Raji (cell line): Measurements from ENCODE around the gene MGAT5.

Experiments
- POLR2A ChIP-seq: IDR thresholded peaks from 2 replicates; pipeline ENCODE4 v1.6.1; 2011; ENCODE audit warnings: low read depth, low read length, control low read depth; ENCODE audit not compliant: insufficient read depth

MGAT5 gene

GRCh38 chr2:134421556-134422328 lies 167.9 kb downstream of the MGAT5 start:
- no peak for TF ChIP-seq POLR2A

GRCh38 chr2:134425724-134426496 lies 172.0 kb downstream of the MGAT5 start:
- no peak for TF ChIP-seq POLR2A

GRCh38 chr2:134426721-134427120 lies 172.8 kb downstream of the MGAT5 start:
- no peak for TF ChIP-seq POLR2A

DNA sequence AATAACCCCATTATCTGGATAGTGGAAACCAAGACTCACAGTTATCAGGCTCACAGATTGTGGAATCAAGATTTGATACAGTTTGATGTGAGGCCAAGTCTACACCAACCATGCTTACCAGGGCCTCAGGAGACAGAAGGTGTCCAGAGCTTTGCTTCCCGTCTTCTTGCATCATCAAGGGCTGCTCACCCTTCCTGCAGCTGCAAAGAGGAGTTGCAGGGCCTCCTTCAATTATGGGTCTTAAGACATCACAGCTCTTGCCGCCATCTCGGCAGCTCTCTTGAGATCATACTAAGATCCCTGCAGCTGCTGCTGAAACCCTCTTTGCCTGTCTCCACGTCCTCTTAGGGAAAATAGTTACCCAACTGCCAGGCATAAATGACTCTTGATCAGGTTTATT lies 176.0 kb downstream of the MGAT5 start:
- no peak for TF ChIP-seq POLR2A

- TF ChIP-seq POLR2A, result no peak
Measured at GRCh38 chr2:134431838-134432434, 178.1 kb downstream of the MGAT5 start.

DNA sequence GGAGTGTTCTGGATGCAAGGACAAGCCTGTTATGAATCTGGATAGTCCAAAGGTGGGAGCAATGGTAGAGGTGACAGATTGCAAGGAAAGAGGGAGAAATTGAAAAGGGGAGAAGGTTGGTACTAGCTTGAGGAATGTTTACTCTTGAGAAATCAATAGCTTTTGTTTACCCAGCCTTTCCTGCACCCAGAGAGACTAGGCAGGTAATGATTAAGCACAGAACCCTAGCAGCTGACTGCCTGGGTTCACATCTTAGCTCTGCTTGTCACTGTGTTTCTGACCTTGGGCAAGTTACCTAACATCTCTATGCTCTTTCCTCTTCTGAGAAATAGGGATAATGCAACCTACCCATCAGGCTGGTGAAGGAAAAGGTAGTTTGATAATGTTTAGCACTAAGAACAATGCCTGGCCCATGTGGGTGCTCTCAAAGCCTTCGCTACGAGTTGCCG lies 178.6 kb downstream of the MGAT5 start:
- no peak for TF ChIP-seq POLR2A

DNA sequence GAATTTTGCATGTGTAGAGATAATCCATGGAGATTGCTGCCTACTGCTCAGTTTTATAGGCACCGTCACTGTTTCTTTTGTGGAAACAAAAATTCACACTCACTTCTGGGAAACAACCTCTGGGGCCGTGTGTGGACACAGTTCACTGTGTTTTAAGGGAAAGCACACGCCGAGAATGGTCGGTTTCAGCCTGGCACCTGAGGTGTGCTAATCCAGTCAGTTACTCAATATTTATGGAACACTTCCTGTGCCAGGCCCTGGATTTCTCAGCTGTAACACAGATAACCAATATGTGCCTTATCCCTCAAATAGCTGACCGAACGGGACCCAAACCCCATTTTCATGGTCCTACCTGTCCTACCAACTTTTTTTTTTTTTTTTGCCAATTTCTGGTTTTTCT lies 179.6 kb downstream of the MGAT5 start:
- no peak for TF ChIP-seq POLR2A

- no peak for TF ChIP-seq POLR2A
Measured at GRCh38 chr2:134433979-134434378, 180.1 kb downstream of the MGAT5 start.

GRCh38 chr2:134435505-134435904 lies 181.6 kb downstream of the MGAT5 start:
- TF ChIP-seq POLR2A, result no peak

DNA sequence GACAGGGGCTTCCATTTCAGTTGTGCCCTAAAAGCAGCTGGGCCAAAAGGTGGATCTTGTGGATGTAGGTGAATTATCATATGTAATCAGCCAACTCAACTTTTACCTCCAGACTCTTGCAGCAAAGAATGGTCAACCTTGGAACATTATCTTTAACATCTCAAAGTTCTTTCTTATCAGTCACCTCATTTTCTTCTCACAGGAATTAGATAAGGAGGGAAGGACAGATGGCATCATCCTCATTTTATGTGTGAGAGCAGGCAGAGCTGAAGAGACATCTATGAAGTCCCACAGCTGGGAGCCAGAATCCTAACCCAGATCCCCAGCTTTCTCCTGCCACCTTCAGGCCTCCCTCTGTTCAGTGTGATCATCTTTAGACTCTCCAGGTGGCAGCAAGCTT lies 182.1 kb downstream of the MGAT5 start:
- no peak for TF ChIP-seq POLR2A

DNA sequence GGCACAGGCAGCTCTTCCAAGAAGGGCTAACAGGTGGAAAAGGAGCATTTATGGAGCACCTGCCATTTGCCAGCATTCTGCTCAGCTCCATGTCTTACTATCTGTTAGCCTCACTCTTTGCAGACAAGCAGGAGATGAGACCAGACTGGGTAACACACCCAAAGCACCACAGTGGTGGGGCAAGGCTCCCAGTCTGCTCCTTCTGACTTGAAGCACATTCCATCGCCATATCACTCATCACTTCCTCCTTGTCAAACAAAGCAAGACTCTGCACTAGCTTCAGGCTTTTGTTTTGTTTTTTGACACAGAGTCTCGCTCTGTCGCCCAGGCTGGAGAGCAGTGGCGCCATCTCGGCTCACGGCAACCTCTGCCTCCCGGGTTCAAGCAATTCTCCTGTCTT lies 182.8 kb downstream of the MGAT5 start:
- no peak for TF ChIP-seq POLR2A

GRCh38 chr2:134438371-134438770 lies 184.5 kb downstream of the MGAT5 start:
- TF ChIP-seq POLR2A, result no peak

- TF ChIP-seq POLR2A, result no peak
Measured at GRCh38 chr2:134440336-134440909, 186.6 kb downstream of the MGAT5 start.

DNA sequence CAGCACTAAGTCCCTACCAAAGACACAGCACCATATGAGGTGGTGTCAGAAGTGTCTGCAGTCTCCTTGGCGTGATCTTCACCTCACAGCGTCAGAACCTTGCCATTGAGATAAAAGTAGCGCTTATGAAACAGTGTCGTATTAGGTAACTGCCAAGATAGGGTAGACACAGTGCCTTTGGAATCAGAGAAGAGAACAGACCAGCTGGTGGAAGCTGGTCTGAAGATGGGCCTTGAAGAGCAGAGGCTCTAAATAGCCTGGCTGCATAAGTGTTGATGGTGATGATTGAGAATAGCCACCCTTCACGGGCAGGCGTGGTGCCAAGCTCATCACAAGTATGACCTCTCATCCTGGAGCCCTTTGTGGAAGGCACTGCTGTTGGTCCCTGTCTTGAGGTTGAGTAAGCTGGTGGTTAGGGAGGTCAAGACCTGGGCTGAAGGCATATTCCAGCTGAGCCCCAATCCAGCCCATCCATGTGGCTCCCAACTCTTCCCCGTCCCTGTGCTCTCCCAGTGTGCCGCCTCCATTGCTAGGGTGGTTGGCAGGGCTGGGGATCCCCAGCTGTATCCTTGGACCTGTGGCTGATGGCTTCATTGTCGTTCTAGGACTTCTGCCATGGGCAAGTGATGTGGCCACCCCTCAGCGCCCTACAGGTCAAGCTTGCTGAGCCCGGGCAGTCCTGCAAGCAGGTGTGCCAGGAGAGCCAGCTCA lies 187.4 kb downstream of the MGAT5 start:
- no peak for TF ChIP-seq POLR2A
